ENCODE measurements around the gene BHLHE23.
A peak's percentile ranks its signal among the peaks of the same experiment; 100 is the strongest.

BHLHE23 gene

DNA sequence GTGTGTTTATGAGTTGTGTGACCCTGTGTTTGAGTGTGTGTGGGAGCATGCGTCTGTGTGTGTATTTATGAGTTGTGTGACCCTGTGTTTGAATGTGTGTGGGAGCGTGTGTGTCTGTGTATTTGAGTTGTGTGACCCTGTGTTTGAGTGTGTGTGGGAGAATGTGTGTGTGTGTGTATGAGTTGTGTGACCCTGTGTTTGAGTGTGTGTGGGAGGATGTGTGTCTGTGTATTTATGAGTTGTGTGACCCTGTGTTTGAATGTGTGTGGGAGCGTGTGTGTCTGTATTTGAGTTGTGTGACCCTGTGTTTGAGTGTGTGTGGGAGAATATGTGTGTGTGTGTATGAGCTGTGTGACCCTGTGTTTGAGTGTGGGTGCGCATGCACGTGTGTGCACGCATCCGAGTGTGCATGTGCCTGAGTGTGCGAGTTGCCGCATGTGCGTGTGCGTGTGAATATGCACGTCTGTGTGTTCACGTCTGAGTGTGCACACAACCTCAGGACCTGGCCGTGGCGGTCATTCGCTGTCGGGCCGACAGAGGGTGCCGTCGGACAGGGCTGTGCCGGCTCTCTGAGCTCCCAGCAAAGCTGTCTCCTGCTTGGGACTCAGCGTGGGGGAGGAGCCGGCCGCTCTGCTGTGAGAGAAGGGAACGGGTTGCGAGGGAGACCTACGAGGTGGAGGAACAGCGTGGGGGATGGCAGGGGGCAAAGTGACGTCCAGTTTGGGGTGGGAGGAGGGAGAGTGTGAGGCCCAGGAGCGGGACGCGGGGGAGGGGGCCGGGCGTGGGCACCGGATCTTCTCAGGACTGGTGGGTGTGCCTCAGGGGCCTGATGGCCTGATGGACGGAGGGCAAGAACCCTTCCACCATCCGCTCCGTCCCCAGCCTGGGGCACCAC, 34.6 kb downstream of the BHLHE23 start:
- DNase-seq (ENCODE audit: low spot score), result peak; percentile 59

DNA sequence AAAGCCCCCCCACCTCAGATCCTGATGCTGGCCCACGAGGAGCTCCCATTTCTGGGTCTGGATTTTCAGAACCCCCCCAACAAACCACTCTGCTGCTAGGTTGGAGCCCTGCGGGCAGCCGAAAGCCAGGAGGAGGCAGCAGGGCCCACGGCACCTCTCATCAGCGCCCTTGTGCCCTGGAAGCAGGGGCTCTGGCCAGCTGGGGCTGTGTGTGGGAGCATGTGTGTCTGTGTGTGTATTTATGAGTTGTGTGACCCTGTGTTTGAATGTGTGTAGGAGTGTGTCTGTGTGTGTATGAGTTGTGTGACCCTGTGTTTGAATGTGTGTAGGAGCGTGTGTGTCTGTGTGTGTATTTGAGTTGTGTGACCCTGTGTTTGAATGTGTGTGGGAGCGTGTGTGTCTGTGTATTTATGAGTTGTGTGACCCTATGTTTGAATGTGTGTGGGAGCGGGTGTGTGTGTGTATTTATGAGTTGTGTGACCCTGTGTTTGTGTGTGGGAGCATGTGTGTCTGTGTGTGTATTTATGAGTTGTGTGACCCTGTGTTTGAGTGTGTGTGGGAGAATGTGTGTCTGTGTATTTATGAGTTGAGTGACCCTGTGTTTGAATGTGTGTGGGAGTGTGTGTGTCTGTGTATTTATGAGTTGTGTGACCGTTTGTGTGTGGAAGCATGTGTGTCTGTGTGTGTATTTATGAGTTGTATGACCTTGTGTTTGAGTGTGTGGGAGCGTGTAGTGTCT, 35.4 kb downstream of the BHLHE23 start:
- no peak for DNase-seq (ENCODE audit: low spot score)

DNA sequence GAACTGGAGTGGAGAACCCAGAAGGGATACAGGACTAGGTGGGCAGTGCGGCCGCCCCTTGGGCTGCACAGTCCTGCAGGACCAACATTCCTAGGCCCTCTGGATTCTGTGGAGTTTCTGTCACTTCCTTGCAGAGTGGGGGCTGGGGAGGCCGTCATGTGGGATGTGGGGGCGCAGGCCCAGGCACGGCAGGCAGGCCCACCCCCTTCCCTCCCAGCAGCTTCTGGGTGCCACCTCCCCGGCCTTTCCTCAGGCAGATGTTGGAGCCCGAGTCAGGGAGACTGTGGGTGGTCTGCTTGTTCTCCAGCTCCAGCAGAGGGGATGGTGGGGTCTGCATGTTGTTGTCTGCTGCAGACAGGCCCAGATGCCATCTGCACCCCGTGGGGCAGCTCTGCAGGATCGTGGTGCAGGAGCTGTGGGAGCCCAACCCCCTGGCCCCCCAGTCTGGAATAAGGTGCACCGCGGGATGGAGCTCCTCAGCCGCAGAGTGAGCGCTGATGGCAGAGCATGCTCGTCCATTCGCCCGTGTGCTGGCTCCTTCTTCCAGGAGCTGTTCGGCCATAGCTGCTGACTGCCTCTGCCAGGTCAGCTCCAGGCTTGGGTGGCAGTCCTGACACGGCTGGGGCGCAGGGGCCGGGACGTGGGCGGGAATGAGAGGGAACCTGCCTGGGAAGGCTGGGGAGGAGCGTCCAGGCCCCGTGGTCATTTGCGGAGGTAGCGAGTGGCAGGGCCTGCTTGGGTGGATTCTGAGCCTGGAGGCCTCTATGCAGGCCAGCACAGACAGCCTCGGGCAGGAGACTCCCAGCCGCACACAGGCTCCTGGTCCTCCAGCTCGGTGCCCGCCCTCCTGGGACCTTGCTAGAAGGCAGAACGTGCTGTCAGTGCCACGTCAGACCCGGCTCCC, 36.2 kb downstream of the BHLHE23 start:
- DNase-seq (ENCODE audit: low spot score), result no peak

DNA sequence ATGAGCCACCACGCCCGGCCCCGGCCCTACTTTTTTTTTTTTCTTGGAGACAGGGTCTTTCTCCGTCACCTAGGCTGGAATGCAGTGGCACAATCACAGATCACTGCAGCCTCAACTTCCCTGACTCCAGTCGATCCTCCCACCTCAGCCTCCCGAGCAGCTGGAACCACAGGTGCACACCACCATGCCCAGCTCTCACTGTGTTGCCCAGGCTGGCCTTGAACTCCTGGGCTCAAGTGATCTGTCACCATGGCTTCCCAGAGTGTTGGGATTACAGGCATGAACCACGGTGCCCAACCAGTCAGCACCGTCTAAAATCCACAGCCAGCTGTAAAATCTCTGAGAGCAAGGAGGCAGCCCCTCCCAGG, 36.8 kb downstream of the BHLHE23 start:
- DNase-seq (ENCODE audit: low spot score), result no peak

DNA sequence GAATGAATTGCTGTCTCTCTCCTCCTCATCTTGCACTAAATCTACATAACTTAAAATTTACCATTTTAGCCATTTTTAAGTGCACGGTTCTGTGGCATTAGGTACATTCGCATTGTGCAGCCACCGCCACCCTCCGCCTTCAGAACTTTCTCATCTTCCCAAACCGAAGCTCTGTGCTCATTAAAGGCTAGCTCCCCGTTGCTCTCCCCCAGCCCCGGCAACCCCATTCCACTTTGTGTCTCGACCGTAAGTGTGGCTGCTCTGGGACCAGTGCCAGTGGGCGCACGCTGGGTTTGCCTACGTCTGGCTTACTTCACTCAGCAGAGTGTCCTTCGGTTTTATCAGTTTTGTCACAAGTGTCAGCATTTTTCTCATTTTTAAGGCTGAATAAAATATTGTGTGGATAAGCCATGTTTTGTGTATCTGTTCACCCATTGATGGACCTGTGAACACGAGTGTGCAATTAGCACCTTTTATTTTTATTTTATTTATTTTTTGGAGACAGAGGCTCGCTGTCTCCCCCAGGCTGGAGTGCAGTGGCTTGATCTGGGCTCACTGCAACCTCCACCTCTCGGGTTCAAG, 37.5 kb downstream of the BHLHE23 start:
- no peak for DNase-seq (ENCODE audit: low spot score)

DNA sequence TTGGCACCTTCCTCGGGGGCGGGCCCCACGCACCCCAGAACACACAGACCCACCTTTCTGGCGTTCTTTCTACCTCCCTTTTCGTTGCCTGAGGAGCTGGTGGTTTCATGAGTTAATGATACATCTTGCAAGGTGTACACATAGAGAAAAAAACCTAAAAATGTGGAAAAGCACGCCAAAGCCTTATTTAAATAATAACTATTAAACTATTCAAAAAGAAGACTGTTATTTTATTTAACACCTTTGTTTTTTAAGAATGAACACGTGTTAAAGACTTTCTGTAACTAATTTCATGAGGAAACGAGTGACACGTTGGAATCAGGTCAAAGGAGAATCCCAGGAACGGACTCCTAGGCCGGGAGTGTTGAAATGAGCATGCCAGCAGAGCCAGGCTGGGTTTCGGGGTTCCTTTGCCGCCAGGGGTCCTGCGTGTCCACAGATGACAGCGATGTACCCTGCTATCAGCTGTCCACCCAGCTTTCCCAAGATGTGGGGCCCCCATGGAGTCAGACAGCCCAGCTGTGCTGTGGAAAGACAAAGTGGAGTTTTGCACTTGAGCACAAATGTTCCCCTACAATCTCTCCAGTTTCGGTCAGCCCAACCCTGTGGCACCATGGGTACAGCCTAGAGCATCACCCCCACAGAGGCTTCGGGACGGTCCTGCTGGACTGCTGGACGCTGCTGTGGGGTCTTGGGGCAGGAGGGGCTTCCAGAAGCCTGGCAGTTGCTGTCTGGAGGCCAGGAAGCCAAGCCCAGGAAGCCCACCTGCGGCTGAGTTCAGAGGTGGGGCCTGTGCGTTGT, 38.2 kb downstream of the BHLHE23 start:
- DNase-seq (ENCODE audit: low spot score), result no peak

DNA sequence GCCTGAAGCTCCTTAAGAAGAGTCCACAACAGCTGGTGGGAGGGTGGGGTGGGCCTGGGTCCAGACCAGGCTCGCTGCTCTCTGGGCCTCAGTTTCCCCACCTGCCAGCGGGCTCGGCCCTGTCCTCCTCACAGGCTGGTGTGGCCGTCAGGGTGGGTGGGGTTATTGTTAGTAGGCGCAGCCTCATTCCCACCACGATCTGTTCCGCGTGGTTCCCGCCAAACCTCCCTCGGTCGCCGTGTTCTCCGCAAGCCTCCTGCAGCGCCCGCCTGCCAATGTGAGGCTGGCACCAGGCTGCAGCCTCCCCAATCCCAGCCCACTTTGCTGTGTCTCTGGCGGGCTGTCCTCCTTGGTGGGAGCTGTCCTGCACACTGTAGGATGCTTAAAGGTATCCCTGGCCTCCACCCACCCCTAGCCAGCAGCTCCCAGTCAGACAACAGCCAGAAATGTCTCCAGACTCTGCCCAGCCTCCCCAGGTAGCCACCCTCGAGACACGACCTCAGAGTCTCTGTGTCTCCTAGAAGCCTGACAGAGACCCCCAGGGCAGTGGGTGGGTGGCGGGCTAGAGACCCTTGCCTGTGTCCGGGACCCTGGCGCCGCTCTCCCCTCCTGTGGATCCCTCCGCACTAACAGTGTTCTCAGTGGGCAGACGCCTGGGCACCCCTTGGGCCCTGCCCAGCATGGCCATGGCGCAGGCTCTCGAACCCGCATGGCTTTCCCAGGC, 39.0 kb downstream of the BHLHE23 start:
- no peak for DNase-seq (ENCODE audit: low spot score)

DNA sequence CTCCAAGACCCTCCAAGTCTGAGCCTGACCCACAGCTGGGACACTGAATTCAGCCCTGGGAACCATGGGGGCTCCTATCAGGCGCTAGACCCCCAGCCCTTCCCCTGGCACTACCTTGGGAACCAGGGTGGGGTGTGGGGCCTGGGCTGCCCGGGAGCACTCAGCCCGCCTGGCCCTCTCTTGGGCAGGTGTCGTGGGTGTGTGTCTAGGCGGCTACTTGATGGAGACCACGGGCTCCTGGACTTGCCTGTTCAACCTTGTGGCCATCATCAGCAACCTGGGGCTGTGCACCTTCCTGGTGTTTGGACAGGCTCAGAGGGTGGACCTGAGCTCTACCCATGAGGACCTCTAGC, 39.6 kb downstream of the BHLHE23 start:
- no peak for DNase-seq (ENCODE audit: low spot score)

DNA sequence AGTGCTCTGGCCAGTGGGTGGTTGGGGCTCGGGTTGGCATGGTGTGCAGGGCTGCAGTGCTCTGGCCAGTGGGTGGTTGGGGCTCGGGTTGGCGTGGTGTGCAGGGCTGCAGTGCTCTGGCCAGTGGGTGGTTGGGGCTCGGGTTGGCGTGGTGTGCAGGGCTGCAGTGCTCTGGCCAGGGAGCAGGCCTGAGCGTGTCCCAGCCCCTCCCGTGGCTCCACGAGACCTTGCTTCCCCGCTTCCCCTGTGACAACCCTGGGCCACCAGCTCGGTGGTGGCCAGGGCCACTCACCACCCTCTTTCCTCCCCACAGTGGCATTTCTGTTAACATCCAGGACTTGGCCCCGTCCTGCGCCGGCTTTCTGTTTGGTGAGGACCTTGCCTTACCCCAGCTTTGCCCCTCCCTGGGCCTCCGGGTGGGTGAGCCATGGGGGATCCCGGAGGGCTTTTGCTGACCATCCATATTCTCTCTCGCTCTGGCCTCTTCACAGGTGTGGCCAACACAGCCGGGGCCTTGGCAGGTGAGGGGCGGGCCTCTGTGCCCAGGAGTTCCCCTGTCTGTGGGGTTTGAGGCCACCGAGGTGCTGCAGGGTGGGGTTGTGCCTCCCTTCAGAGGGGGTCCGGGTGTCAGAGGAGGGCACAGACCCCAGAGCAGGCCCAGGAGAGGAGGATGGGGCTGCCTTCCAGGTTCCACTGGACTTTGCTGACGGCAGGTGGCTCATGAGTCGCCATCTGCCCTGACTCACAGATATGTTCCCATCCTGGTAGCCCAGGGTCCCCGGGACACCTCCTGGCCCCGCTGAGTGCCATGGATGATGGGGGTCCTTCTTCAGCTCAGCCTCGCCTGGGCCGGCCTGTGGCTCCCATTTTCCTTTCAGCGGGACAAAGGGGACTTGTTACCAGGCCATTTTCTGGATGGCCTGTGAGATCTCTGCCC, 40.3 kb downstream of the BHLHE23 start:
- no peak for DNase-seq (ENCODE audit: low spot score)

DNA sequence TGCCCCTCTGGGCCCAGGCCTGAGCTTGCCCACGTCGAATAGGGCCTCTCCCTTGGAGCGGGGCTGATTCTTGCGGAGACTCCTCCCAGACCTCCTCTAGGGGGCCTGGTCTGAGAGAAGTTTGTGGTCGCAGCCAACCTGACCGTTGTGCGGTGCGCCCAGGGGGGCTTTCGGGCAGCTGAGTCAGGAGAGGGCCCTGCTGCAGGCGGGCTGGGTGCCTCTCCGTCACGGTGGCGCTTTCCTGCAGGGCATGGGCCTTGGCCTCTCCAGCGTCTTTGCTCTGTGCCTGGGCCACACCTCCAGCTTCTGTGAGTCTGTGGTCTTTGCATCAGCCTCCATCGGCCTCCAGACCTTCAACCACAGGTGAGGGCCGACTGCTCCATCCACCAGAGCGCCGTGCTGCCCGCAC, 41.4 kb downstream of the BHLHE23 start:
- no peak for DNase-seq (ENCODE audit: low spot score)

DNA sequence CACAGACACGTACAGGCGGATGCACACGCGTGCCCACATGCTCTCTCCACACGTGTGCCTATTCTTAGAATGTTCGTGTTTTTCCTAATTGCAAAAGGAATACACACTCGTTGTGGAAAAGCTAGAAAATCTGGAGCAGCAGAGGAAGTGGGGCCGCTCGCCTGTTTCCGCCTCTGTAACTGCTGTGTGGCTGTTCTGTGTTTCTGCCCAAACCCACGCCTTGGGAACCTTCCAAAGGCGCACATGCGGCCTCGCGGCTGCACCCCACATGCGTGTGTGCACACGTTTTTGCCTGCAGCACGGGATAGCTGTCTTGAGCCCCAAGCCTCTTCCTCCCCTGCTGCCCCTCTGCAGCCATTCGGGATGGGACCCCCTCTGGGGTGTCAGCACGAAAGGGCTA, 42.1 kb downstream of the BHLHE23 start:
- no peak for DNase-seq (ENCODE audit: low spot score)

DNA sequence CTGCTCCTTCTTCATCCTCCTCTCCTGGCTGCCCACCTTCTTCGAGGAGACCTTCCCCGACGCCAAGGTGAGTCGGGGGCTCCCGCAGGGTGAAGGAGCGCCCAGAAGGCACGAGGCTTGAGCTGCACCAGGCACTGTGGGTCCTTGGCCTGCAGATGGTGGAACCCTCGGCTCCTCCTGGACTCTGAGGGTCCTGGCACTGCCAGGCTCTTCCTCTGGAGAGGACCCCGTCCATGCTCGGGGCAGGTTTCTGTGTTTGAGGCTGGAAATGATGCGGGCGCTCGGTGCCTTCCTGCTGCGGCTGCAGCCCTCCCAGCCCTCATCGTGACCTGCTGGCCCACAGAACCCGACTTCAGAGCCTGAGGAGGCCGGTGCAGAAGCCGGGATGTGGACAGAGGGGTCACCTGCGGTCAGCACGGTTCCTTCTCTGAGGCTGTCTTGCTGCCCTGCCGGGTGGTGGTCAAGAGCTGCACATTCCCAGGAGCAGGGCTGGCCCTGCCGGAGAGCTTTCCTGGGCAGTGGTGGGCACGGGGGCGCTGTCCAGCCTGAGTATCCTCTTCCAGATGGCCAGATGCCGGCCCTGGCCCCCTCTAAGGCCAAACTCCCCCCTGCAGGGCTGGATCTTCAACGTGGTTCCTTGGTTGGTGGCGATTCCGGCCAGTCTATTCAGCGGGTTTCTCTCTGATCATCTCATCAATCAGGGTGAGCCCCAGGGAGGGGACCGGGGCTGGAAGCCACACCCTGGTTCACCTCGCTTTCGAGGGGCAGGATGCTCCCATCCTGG, 43.0 kb downstream of the BHLHE23 start:
- DNase-seq (ENCODE audit: low spot score), result no peak

DNA sequence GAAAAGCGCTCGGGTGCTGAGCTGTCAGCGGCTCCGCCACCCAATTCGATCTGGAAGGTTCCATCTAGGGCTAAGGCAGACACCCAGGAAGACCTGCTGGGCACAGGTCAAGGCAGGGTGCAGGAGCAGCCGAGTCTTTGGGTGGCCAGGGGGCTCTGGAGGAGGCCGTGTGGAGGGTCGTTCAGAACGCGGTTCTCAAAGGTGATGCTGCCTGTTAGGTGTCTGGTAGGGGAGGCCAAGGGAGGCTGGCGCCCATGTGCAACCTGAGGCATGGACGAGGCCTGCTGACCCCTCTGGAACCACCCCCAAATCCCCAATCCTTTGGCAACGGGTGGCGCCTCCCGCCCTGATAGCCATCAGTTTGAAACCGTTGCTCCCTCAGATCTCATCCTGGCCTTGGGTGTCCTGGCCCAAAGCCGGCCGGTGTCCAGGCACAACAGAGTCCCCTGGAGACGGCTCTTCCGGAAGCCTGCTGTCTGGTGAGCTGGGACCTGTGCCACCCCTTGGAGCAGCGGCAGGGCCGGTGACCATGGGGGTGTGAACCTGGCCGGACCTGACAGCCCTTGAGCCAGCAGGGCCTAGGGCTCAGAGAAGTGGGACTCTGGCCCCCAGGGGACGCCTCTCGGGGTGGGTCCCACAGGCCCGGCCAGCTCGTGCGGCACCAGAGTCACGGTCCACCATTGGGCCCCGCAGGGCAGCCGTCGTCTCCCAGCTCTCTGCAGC, 43.7 kb downstream of the BHLHE23 start:
- no peak for DNase-seq (ENCODE audit: low spot score)

DNA sequence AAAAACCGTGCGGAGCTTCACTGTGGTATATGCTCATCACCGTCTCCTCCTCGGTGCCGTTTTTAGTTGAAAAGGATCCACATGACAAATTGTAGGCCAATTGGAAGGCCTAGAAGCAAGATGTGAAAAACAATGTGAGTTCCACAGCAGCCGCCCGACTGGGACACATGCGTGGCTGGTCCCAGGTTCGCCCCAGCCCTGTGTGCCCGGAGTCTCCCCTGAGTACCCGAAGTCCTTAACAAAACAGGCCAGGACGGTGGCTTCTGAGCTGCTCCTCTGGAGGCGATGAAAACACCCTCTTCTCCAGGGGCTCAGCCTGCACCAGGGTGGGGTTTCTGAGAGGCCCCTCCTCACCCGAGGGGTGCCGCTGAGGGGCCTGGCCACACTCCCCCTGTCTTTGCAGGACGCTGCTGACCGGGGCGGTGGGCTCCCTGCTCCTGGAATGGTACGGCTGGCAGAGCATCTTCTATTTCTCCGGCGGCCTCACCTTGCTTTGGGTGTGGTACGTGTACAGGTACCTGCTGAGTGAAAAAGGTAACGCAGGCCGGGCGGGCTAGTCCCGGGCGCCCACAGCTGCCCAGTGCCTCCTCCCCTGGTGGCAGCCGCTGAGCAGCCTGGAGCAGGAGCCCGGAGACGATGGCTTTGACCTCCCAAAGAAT, 44.4 kb downstream of the BHLHE23 start:
- DNase-seq (ENCODE audit: low spot score), result no peak

DNA sequence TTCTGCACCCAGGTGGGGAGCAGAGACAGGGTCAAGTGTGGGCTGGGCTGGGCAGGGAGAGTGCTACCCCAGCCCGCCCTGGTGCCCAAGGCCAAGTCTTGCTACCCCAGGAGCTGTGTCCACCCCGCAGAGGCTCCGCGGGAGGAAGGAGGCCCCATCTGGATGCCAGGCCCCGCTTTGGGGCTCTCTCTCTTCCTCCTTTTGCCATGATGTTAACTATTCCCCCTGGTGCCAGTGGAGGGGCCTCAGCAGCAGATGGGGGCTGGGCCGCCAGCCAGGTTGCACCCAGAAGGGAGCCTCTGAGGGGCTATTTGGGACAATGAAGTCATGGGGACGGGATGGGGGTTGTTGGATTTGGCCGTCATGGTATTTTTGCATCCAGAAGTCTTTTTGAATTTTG, 45.0 kb downstream of the BHLHE23 start:
- no peak for DNase-seq (ENCODE audit: low spot score)

DNA sequence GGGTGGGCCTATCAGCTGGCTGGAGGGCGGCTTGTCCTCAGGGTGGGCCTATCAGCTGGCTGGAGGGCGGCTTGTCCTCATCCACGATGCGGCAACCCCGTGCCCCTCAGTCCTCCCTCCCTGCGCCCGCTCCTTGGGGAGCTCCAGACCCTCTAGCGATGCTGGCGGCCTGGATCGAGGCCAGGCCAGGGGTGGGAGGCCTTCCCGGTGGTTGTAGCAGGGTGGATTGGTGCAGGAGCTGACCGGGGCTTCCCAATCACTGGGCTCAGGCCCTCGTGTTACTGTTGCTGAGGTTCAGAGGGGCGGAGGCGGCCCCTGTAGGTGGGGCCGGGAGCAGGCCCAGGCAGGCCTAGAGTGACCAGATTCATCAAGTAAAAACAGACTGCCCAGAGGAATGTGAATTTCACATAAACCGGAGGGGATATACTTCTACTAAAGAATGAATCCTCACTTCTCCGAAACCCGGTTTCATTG, 45.4 kb downstream of the BHLHE23 start:
- DNase-seq (ENCODE audit: low spot score), result no peak

Measured in hematopoietic multipotent progenitor cell treated with erythropoietin and hydrocortisone succinate and interleukin-3 and kit ligand, for 15 days (in vitro differentiated cells).